HepG2 (cell line): ENCODE measurements around the gene GNMT. TPM values are rescaled to one million over a fixed set of nuclear protein-coding genes. Genes with fewer than 3 reads are reported as not detected.
A peak's percentile ranks its signal among the peaks of the same experiment; 100 is the strongest.

Experiments
- HES4 ChIP-seq: sonication (generic); formaldehyde crosslinking; IDR thresholded peaks from 2 replicates; pipeline ENCODE4 v1.9.0; 2021; ENCODE audit warnings: mild to moderate bottlenecking, missing genetic modification reagents, borderline replicate concordance
- HOXA3 ChIP-seq: sonication (generic); formaldehyde crosslinking; IDR thresholded peaks from 2 replicates; pipeline ENCODE4 v1.5.0; 2020; ENCODE audit warnings: missing genetic modification reagents
- KDM4B ChIP-seq: sonication (generic); formaldehyde crosslinking; IDR thresholded peaks from 2 replicates; pipeline ENCODE4 v1.4.0; 2020; ENCODE audit warnings: missing genetic modification reagents
- POLR2AphosphoS5 ChIP-seq: IDR thresholded peaks from 2 replicates; pipeline ENCODE4 v1.6.1; 2012; ENCODE audit warnings: low read depth, low read length
- TAF1 ChIP-seq: sonication (generic); formaldehyde crosslinking; IDR thresholded peaks from 2 replicates; pipeline ENCODE4 v1.4.0; 2020; ENCODE audit warnings: missing genetic modification reagents
- ZFY ChIP-seq: sonication (generic); formaldehyde crosslinking; IDR thresholded peaks from 2 replicates; pipeline ENCODE4 v1.4.0; 2020; ENCODE audit warnings: missing genetic modification reagents
- ZNF253 ChIP-seq: sonication (generic); formaldehyde crosslinking; IDR thresholded peaks from 2 replicates; pipeline ENCODE4 v1.8.0; 2022; ENCODE audit warnings: mild to moderate bottlenecking, missing genetic modification reagents, borderline replicate concordance
- ZZZ3 ChIP-seq: sonication (generic); formaldehyde crosslinking; IDR thresholded peaks from 2 replicates; pipeline ENCODE4 v1.4.0; 2020; ENCODE audit warnings: missing genetic modification reagents, mild to moderate bottlenecking, borderline replicate concordance
- polyA plus RNA-seq, 8 experiments: library from polyadenylated mRNA; depleted of rRNA in 3 of 8; stranded (reverse) in 7 of 8; unstranded in 1 of 8; fragments of >200 nt; fragmentation: Illumina TruSeq in 4 of 8; extraction: Trizol in 4 of 8; gene quantifications; 2 replicates each; pipeline versions ENCODE4 v1.2.1 to v1.2.3, GENCODE V29; 2011 to 2016; ENCODE audit warnings: low read depth in 4 of 8, missing spikeins in 1 of 8, mixed read lengths in 1 of 8; ENCODE audit not compliant: insufficient read depth in 1 of 8
- total RNA-seq, 5 experiments: library from RNA; depleted of rRNA; stranded (reverse); fragments of >200 nt; fragmentation: Illumina TruSeq; extraction: Trizol; gene quantifications; 2 replicates each; pipeline ENCODE4 v1.2.3, GENCODE V29; 2016; ENCODE audit warnings: low read depth in 1 of 5
- TF ChIP-seq, protein P1 (sequence below): sonication (generic); formaldehyde crosslinking; conservative IDR thresholded peaks from 2 replicates; pipeline ENCODE4 v1.8.0; 2022; ENCODE audit warnings: missing genetic modification reagents
- TF ChIP-seq, protein P2 (sequence below): IDR thresholded peaks from 2 replicates; pipeline ENCODE4 v1.6.1; 2012; ENCODE audit warnings: low read length, improper control_type of control experiment
- TF ChIP-seq, protein P3 (sequence below): sonication (generic); formaldehyde crosslinking; IDR thresholded peaks from 2 replicates; pipeline ENCODE4 v1.8.0; 2022; ENCODE audit warnings: mild to moderate bottlenecking, missing genetic modification reagents, borderline replicate concordance

The GNMT gene
- total and polyA plus RNA-seq, 2 of the 13 experiments (the other 11 are each of a cell fraction or from before 2014, with no cell fraction given): 2.8 to 7.0 TPM

DNA sequence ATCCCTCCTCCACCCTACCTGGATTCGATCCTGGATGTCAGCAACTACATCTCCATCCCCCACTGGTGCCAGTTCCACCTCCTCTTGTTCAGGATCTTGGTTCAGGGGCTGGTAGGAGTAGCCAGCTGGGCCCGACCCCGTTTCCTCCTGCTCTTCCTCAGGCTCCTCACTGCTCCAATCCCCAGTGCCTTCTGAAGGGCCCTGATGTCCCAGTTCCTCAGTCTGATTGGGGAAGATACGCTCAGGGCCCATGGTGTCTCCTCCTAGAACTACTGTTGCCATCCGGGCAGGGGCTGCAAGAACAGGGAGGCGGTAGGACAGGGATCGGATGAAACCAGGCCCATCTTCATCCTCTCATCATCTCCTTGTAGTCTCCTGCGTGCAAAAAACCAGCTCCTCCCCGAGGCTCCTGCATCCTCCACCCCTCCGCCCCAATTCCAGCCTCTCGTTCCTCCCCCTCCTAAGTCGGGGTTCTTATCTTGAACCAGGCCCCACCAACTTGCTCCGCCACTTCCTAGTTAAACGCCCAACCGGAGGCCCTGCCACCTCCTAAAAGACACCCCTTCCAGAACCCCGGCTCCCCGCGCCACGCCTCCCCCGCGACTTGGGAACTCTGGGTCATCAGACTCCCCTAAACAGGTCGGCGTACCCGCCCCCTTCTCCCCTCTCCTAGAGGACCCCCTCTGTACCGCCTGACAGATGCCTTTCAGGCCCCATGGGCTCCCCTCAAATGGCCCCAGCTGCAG lies 52.7 kb downstream of the GNMT start (continued):
- TF ChIP-seq, protein P1, sequence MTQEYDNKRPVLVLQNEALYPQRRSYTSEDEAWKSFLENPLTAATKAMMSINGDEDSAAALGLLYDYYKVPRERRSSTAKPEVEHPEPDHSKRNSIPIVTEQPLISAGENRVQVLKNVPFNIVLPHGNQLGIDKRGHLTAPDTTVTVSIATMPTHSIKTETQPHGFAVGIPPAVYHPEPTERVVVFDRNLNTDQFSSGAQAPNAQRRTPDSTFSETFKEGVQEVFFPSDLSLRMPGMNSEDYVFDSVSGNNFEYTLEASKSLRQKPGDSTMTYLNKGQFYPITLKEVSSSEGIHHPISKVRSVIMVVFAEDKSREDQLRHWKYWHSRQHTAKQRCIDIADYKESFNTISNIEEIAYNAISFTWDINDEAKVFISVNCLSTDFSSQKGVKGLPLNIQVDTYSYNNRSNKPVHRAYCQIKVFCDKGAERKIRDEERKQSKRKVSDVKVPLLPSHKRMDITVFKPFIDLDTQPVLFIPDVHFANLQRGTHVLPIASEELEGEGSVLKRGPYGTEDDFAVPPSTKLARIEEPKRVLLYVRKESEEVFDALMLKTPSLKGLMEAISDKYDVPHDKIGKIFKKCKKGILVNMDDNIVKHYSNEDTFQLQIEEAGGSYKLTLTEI: no peak
- TF ChIP-seq ZZZ3 (CRISPR knock-in tag): no peak
- TF ChIP-seq TAF1 (CRISPR knock-in tag): 0 out of 2 replicates have a peak, but pooled peaks have one; percentile 7
- no peak for TF ChIP-seq HOXA3
- no peak for TF ChIP-seq KDM4B (CRISPR knock-in tag)
- TF ChIP-seq ZFY (CRISPR knock-in tag): no peak; the same call in 1 of the 2 replicates
- TF ChIP-seq, protein P2, sequence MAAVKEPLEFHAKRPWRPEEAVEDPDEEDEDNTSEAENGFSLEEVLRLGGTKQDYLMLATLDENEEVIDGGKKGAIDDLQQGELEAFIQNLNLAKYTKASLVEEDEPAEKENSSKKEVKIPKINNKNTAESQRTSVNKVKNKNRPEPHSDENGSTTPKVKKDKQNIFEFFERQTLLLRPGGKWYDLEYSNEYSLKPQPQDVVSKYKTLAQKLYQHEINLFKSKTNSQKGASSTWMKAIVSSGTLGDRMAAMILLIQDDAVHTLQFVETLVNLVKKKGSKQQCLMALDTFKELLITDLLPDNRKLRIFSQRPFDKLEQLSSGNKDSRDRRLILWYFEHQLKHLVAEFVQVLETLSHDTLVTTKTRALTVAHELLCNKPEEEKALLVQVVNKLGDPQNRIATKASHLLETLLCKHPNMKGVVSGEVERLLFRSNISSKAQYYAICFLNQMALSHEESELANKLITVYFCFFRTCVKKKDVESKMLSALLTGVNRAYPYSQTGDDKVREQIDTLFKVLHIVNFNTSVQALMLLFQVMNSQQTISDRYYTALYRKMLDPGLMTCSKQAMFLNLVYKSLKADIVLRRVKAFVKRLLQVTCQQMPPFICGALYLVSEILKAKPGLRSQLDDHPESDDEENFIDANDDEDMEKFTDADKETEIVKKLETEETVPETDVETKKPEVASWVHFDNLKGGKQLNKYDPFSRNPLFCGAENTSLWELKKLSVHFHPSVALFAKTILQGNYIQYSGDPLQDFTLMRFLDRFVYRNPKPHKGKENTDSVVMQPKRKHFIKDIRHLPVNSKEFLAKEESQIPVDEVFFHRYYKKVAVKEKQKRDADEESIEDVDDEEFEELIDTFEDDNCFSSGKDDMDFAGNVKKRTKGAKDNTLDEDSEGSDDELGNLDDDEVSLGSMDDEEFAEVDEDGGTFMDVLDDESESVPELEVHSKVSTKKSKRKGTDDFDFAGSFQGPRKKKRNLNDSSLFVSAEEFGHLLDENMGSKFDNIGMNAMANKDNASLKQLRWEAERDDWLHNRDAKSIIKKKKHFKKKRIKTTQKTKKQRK: no peak
- TF ChIP-seq ZNF253 (CRISPR knock-in tag): no peak
- TF ChIP-seq POLR2AphosphoS5: peak; percentile 7; the same call in 1 of the 2 replicates
- TF ChIP-seq, protein P3, sequence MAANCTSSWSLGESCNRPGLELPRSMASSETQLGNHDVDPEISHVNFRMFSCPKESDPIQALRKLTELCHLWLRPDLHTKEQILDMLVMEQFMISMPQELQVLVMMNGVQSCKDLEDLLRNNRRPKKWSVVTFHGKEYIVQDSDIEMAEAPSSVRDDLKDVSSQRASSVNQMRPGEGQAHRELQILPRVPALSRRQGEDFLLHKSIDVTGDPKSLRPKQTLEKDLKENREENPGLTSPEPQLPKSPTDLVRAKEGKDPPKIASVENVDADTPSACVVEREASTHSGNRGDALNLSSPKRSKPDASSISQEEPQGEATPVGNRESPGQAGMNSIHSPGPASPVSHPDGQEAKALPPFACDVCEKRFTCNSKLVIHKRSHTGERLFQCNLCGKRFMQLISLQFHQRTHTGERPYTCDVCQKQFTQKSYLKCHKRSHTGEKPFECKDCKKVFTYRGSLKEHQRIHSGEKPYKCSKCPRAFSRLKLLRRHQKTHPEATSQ (CRISPR knock-in tag): no peak
- TF ChIP-seq HES4: no peak
- TF ChIP-seq, all 625 proteins: peak for 39

Other genes starting within 250 kb of the GNMT start
- gene PRPH2, start 238.2 kb upstream of the GNMT start, total RNA-seq (2016; rRNA removed; fragmentation: Illumina TruSeq; extraction: Trizol): 0.04 and 0.06 TPM in 2 replicates
- 0.03 and 0.05 TPM in 2 replicates for gene PRPH2, start 238.2 kb upstream of the GNMT start, polyA plus RNA-seq (2011; rRNA removed)
- 36.1 and 43.2 TPM in 2 replicates for gene TBCC, start 214.7 kb upstream of the GNMT start, total RNA-seq (2016; rRNA removed; fragmentation: Illumina TruSeq; extraction: Trizol)
- gene TBCC, start 214.7 kb upstream of the GNMT start, polyA plus RNA-seq (2011; rRNA removed): 14.8 and 18.0 TPM in 2 replicates
- 5.0 and 6.8 TPM in 2 replicates for gene BICRAL, start 178.7 kb upstream of the GNMT start, total RNA-seq (2016; rRNA removed; fragmentation: Illumina TruSeq; extraction: Trizol)
- 11.1 and 13.5 TPM in 2 replicates for gene BICRAL, start 178.7 kb upstream of the GNMT start, polyA plus RNA-seq (2011; rRNA removed)
- 179 and 228 TPM in 2 replicates for gene RPL7L1, start 81.1 kb upstream of the GNMT start, total RNA-seq (2016; rRNA removed; fragmentation: Illumina TruSeq; extraction: Trizol)
- 51.6 and 52.0 TPM in 2 replicates for gene RPL7L1, start 81.1 kb upstream of the GNMT start, polyA plus RNA-seq (2011; rRNA removed)
- not detected in 2 replicates for gene PTCRA, start 44.7 kb upstream of the GNMT start, total RNA-seq (2016; rRNA removed; fragmentation: Illumina TruSeq; extraction: Trizol)
- gene PTCRA, start 44.7 kb upstream of the GNMT start, polyA plus RNA-seq (2011; rRNA removed): not detected in 2 replicates
- gene CNPY3, start 31.3 kb upstream of the GNMT start, total RNA-seq (2016; rRNA removed; fragmentation: Illumina TruSeq; extraction: Trizol): 31.4 and 60.2 TPM in 2 replicates
- 38.3 and 42.3 TPM in 2 replicates for gene CNPY3, start 31.3 kb upstream of the GNMT start, polyA plus RNA-seq (2011; rRNA removed)
- 3.6 and 5.1 TPM in 2 replicates for gene PEX6, start 18.4 kb downstream of the GNMT start, total RNA-seq (2016; rRNA removed; fragmentation: Illumina TruSeq; extraction: Trizol)
- 6.7 and 8.5 TPM in 2 replicates for gene PEX6, start 18.4 kb downstream of the GNMT start, polyA plus RNA-seq (2011; rRNA removed)
- 55.6 and 60.4 TPM in 2 replicates for gene PPP2R5D, start 23.8 kb downstream of the GNMT start, total RNA-seq (2016; rRNA removed; fragmentation: Illumina TruSeq; extraction: Trizol)
- gene PPP2R5D, start 23.8 kb downstream of the GNMT start, polyA plus RNA-seq (2011; rRNA removed): 39.4 and 53.7 TPM in 2 replicates
- 86.2 and 110 TPM in 2 replicates for gene MEA1, start 53.2 kb downstream of the GNMT start, total RNA-seq (2016; rRNA removed; fragmentation: Illumina TruSeq; extraction: Trizol)
- 75.6 and 76.6 TPM in 2 replicates for gene MEA1, start 53.2 kb downstream of the GNMT start, polyA plus RNA-seq (2011; rRNA removed)
- gene KLHDC3, start 53.5 kb downstream of the GNMT start, total RNA-seq (2016; rRNA removed; fragmentation: Illumina TruSeq; extraction: Trizol): 91.5 and 92.5 TPM in 2 replicates
- 78.3 and 98.4 TPM in 2 replicates for gene KLHDC3, start 53.5 kb downstream of the GNMT start, polyA plus RNA-seq (2011; rRNA removed)
- gene RRP36, start 60.9 kb downstream of the GNMT start, total RNA-seq (2016; rRNA removed; fragmentation: Illumina TruSeq; extraction: Trizol): 144 and 184 TPM in 2 replicates
- 29.5 and 31.1 TPM in 2 replicates for gene RRP36, start 60.9 kb downstream of the GNMT start, polyA plus RNA-seq (2011; rRNA removed)
- 30.7 and 32.0 TPM in 2 replicates for gene CUL7, start 93.1 kb downstream of the GNMT start, total RNA-seq (2016; rRNA removed; fragmentation: Illumina TruSeq; extraction: Trizol)
- gene CUL7, start 93.1 kb downstream of the GNMT start, polyA plus RNA-seq (2011; rRNA removed): 60.7 and 79.4 TPM in 2 replicates
- gene MRPL2, start 98.7 kb downstream of the GNMT start, total RNA-seq (2016; rRNA removed; fragmentation: Illumina TruSeq; extraction: Trizol): 56.1 and 56.8 TPM in 2 replicates
- gene MRPL2, start 98.7 kb downstream of the GNMT start, polyA plus RNA-seq (2011; rRNA removed): 65.6 and 69.9 TPM in 2 replicates
- 45.4 and 45.8 TPM in 2 replicates for gene KLC4, start 98.9 kb downstream of the GNMT start, total RNA-seq (2016; rRNA removed; fragmentation: Illumina TruSeq; extraction: Trizol)
- gene KLC4, start 98.9 kb downstream of the GNMT start, polyA plus RNA-seq (2011; rRNA removed): 70.4 and 89.4 TPM in 2 replicates
- 48.5 and 99.8 TPM in 2 replicates for gene PTK7, start 115.6 kb downstream of the GNMT start, total RNA-seq (2016; rRNA removed; fragmentation: Illumina TruSeq; extraction: Trizol)
- 98.5 and 116 TPM in 2 replicates for gene PTK7, start 115.6 kb downstream of the GNMT start, polyA plus RNA-seq (2011; rRNA removed)
- 21.0 and 25.5 TPM in 2 replicates for gene SRF, start 210.5 kb downstream of the GNMT start, total RNA-seq (2016; rRNA removed; fragmentation: Illumina TruSeq; extraction: Trizol)
- 44.1 and 45.7 TPM in 2 replicates for gene SRF, start 210.5 kb downstream of the GNMT start, polyA plus RNA-seq (2011; rRNA removed)
- 10.5 and 11.4 TPM in 2 replicates for gene CUL9, start 221.4 kb downstream of the GNMT start, total RNA-seq (2016; rRNA removed; fragmentation: Illumina TruSeq; extraction: Trizol)
- 13.7 and 15.3 TPM in 2 replicates for gene CUL9, start 221.4 kb downstream of the GNMT start, polyA plus RNA-seq (2011; rRNA removed)